Measurements from ENCODE around the gene BFSP1.

BFSP1 gene

DNA sequence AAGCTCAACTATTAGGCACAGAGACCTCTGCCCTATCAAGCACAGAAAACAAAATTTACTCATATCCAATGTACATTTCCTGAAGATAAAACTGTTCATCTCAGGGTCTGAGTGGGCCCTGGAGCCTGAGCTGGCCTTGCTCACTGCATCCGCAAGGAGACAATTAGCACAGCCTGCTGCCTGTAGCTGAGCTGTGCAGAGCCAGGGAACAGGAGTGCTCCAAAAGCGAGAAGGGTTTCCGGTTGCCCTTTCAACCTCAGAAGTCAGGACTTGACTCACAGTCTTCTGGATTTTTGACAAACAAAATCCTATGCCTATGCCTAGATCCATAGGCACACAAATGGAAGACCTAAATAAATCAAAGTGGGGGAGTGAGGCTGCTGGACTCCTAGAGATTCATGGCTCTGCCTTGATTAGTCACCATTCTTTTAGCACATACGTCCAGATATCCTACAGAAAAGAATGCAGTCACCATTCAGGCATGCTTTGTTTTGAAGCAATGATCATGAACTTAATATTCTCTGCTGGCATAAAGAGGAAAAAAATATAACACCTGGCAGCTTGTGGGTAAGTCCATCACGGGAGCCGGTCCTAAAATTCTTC, 73.5 kb downstream of the BFSP1 start:
- peak; percentile 80 for DNase-seq

DNA sequence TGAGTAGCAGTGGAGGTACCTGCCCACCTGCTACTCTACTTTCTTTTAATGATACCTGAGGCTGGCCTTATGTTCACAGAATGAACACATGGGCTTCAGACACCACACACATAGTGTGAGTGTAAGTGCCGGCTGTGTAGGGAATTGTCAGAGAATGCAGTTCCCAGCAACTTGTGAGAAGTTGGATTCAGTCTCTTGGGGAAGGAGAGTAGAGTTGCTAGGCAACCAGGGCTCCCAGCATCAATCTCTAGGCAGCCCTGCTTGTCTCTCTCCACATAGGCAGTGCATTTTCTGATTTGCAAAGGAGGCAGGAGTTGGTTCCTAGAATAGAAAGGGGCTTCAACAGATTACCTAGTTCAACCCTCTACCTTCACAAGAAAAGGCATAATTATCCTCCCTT, 74.1 kb downstream of the BFSP1 start:
- no peak for DNase-seq

DNA sequence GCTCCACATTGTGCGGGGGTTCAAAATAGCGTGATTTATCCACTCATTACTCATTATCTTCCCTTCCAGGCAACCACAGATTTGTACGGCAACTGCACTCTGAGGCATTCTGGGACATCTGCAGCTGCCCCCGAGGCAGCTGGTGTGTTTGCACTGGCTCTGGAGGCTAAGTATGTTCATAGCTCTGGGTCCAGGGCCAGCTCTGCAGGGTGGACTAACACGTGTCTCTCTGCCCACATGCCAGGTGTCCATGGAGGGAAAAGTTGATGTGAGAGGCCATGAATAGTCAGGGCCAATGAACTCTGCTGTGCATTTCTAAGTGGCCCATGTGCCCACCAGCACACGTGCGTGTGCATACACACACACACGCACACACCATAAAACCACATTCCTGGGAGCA, 74.9 kb downstream of the BFSP1 start:
- no peak for DNase-seq

DNA sequence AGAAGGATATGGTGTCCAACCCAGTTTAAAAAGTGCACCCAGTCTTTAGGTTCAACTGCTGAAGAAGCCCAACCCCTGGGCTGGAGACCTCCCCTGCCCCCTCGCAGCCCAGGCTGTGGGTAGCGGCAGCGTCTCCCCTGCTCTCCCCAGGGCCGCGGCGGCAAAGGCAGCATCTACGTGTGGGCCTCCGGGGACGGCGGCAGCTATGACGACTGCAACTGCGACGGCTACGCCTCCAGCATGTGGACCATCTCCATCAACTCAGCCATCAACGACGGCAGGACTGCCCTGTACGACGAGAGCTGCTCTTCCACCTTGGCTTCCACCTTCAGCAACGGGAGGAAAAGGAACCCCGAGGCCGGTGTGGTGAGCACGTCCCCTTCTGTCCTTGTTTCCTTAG, 77.6 kb downstream of the BFSP1 start:
- no peak for DNase-seq

DNA sequence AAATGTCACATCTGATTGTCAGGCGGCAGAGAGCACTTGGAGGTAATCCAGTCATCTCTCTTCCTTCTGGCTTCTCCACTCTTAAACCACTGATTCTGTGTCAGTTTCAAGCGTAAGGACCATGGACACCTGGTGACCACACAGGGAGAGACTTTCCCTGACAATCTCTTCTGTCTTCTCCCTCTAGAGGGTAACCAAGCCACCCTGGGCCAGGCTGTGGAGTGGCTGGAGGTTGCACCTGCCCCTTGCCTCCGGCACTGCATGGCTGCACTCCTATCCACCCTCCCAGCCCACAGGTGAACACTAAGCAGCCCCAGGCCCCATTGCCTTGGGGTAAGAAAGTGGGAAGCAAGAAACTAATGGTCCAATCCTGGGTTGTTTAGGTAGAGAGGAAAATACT, 78.7 kb downstream of the BFSP1 start:
- no peak for DNase-seq

DNA sequence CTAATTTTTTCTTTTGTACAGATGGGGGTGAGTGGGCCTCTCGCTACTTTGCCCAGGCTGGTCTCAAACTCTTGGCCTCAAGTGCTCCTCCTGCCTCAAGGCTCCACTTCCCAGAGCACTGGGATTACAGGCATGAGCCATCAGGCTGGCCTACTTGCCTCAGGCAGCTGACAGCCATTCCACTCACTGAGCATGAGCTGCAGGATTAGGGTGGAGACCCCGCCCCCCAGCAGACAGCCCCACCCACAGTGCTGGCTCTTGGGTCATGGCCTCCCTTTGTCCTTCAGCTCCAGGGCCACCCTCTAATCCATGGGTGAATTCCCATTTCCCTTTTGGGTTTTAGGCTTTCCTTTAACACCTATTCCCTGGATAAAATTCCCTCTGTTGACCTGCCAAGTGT, 82.1 kb downstream of the BFSP1 start:
- DNase-seq, result no peak

DNA sequence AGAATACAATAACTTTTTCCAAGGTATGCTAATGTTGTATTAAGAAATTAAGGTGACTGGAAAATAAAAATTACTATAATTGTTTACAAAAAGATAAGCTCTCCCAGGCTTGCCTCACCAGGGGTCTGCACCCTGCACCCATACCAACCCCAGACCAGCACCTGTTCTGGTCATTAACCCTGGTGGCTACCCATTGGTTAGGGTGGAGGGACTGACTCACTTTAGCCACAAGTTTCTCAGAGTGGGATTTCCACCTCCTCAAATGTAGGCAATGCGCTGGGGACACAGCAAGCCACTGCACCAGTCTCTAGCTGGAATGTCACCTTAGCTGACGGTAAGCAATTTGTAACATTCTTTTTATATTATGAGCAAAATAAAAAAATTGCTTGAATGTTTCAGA, 83.1 kb downstream of the BFSP1 start:
- no peak for DNase-seq

DNA sequence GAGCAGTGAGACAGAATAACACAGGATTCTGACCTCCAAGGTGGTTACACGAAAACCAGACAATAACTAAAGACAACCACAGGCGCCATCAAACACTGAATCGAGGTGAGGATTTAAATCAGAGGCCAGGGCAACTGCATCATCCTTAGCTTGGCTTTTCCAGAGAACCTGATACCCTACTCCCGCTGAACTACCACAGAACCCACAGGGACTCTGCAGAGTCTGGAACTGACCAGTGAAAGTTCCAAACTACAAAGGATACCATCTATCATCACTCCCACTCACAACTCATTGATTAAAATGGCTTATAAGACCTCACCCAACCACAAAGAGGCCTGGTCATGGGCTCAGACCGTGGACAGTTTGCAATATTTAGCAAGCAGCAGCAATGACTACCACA, 85.0 kb downstream of the BFSP1 start:
- DNase-seq, result no peak

DNA sequence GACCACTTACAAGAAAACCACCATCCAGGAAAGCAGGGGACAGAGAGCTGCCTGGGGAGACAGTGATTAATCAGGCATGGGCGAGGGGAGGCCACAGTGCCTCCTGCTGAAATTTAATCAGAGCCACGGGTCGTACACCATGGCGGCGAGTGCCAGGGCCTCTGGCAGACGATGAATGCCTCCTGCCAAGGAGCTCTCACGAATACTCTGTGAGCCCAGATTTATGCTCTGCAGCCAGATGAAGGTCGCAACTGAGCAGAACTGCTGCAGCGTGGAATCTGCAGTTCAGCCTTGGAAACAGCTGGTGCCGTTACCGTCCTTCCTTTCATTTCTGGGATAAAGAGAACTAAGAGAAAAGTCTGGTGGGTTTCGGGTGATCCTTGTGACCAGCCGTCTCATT, 85.6 kb downstream of the BFSP1 start:
- no peak for DNase-seq

DNA sequence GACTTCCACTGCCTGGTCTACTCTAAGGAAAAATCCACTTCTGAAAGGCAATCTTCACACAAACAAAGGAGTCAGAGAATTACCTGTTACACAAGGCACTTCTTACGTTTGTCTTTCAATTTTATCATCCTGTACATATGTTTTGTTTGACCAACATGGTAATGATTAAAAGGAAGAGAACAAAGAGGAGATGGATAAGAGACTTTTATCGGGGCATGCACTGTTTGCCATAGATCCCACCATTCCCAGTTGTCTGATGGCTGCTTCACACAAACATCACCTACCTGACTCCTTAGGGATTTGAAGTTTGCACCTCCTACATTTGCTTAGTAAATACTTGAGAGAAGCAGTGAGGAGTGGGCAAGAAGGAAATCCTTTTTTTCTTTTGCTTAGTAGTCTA, 87.1 kb downstream of the BFSP1 start:
- DNase-seq, result no peak
